Omental fat pad (tissue), 4 donors: ENCODE results near the gene TAAR5. TPM values are rescaled to one million over a fixed set of nuclear protein-coding genes. Genes with fewer than 3 reads are reported as not detected.

Experiments used
- ATAC-seq: fragments of 150-250 bp; one replicate; pipeline ENCODE4 v1.9.1; 2016; ENCODE audit warnings: mild to moderate bottlenecking, moderate library complexity; ENCODE audit not compliant: low FRiP score
- DNase-seq: peaks from one replicate; pipeline ENCODE4 v3.0.0-alpha.2; 2019; ENCODE audit warnings: low spot score
- small RNA-seq: library from RNA; depleted of rRNA; stranded (forward); fragments of <200 nt; gene quantifications from one replicate; pipeline ENCODE3, GENCODE V24; 2016
- total RNA-seq, 4 donors: library from RNA; depleted of rRNA; stranded (reverse); fragments of >200 nt; gene quantifications; one replicate each; pipeline ENCODE4 v1.1.0, GENCODE V29; 2016
- TF ChIP-seq, protein P1 (sequence below), 3 donors: fragments of 450-650 bp; IDR thresholded peaks; one replicate each; pipeline ENCODE4 v1.5.1; 2016 to 2017; ENCODE audit warnings: antibody characterized with exemption in 3 of 3, mild to moderate bottlenecking in 3 of 3, moderate library complexity in 2 of 3

Gene TAAR5
- total RNA-seq, 4 donors from 2014 or later, result not detected

DNA sequence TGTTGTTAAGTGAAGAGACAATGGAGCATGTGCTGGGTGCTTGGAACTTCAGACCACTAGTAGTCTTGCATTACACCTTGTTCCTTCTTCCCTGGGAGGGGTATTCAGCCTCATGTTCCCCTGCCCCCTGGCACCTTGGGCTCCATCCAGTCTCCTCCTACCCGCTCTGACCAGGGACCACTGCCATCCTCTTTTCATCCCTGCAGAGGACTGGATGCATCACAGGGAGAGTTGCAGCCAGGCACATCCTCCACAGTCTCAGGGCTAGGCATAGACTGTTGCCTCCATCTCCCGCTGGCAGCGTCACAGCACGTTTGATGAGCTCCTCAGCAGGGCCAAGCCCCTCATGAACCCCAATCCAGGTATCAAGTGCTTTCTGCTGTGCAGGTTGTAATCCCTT, 38.3 kb downstream of the TAAR5 start:
- DNase-seq (no peak), ATAC-seq (no peak)
- TF ChIP-seq, protein P1, sequence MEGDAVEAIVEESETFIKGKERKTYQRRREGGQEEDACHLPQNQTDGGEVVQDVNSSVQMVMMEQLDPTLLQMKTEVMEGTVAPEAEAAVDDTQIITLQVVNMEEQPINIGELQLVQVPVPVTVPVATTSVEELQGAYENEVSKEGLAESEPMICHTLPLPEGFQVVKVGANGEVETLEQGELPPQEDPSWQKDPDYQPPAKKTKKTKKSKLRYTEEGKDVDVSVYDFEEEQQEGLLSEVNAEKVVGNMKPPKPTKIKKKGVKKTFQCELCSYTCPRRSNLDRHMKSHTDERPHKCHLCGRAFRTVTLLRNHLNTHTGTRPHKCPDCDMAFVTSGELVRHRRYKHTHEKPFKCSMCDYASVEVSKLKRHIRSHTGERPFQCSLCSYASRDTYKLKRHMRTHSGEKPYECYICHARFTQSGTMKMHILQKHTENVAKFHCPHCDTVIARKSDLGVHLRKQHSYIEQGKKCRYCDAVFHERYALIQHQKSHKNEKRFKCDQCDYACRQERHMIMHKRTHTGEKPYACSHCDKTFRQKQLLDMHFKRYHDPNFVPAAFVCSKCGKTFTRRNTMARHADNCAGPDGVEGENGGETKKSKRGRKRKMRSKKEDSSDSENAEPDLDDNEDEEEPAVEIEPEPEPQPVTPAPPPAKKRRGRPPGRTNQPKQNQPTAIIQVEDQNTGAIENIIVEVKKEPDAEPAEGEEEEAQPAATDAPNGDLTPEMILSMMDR (IDR thresholded peaks at IDR 0.05), result no peak

DNA sequence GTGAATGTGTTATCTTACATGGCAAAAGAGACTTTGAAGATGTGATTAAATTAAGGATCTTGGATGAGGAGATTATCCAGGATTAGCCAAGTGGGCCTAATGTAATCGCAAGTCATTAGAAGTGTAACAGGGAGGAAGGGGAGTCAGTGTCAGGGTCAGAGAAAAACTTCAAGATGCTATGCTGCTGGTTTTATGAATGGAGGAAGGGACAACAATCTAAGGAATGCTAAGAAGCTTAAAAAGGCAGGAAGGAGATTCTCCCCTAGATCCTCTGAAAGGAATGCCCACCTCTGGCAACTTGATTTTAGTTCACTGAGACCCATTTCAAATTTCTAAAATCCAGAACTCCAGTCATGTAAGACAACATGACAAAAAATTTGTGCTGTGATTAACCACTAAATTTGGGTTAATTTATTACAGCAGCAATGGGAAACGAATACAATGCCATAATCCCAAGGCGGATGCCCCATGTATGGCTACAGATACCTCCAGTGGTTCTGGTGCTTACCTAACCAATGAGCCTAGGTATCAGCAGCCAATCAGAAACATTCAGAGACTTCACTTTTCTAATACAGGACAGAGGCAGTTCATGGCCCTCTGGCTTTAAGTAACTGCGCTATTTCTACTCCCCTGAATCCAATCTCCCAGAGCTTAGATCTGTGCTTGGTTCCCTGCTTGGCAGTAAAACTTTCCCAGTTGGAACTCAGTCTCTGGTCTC, 40.6 kb downstream of the TAAR5 start:
- DNase-seq (no peak), ATAC-seq (no peak)
- TF ChIP-seq, protein P1 (IDR thresholded peaks at IDR 0.05), result no peak

DNA sequence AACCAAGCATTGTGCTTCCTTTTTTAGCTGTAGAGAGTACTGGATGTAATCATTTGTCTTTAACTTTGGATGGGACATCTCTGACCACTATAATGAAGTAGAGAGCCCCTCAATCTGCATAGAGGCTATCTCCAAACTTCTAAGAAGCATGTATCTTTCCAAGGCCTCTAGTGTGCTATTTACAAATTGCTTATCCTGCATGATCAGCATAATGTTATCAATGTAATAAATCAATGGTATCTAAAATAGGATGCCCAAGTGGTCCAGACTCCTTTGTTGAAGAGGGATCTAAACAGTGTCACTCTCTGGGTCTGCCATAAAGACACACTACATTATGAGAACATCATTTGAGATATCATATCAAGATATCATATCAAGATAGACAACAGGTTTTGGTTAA, 44.7 kb downstream of the TAAR5 start:
- TF ChIP-seq, protein P1 (IDR thresholded peaks at IDR 0.05), result no peak
- ATAC-seq (no peak), DNase-seq (no peak)

Small RNAs within 50 kb of the gene (small RNA-seq; reads per million reads assigned to genes)
- not detected for gene TAAR7P

Other genes starting within 250 kb of the TAAR5 start
- gene MOXD1, start 188.3 kb downstream of the TAAR5 start, total RNA-seq, result 1 to 10 TPM; 1.3 to 2.7 (median 2.0) TPM
- 10 to 100 TPM; 36.1 to 78.3 (median 48.2) TPM for gene STX7, start 76.6 kb downstream of the TAAR5 start, total RNA-seq
- not detected for gene TAAR9, start 51.5 kb downstream of the TAAR5 start, total RNA-seq
- gene TAAR8, start 37.1 kb downstream of the TAAR5 start, total RNA-seq, result not detected
- gene TAAR6, start 19.4 kb downstream of the TAAR5 start, total RNA-seq, result not detected
- gene TAAR2, start 34.5 kb upstream of the TAAR5 start, total RNA-seq, result not detected
- gene TAAR1, start 69.4 kb upstream of the TAAR5 start, total RNA-seq, result not detected
- 10 to 100 TPM in 1 of 4 donors, 1 to 10 TPM in 3; 2.5 to 21.4 (median 6.0) TPM for gene VNN1, start 124.3 kb upstream of the TAAR5 start, total RNA-seq
- 10 to 100 TPM in 3 of 4 donors, 1 to 10 TPM in 1; 4.7 to 66.0 (median 22.5) TPM for gene VNN2, start 168.2 kb upstream of the TAAR5 start, total RNA-seq
- 10 to 100 TPM; 10.8 to 20.2 (median 17.2) TPM for gene SLC18B1, start 208.9 kb upstream of the TAAR5 start, total RNA-seq
- gene RPS12, start 224.8 kb upstream of the TAAR5 start, total RNA-seq, result 1,000 to 10,000 TPM; 1,604 to 2,733 (median 2,024) TPM